ENCODE measurements around the gene GABRG2.
"Not testable (repeated sequence)": the region's sequence is repeated elsewhere in the genome, so short reads cannot be mapped to it uniquely, and the experiment has no call there.

Gene GABRG2

DNA sequence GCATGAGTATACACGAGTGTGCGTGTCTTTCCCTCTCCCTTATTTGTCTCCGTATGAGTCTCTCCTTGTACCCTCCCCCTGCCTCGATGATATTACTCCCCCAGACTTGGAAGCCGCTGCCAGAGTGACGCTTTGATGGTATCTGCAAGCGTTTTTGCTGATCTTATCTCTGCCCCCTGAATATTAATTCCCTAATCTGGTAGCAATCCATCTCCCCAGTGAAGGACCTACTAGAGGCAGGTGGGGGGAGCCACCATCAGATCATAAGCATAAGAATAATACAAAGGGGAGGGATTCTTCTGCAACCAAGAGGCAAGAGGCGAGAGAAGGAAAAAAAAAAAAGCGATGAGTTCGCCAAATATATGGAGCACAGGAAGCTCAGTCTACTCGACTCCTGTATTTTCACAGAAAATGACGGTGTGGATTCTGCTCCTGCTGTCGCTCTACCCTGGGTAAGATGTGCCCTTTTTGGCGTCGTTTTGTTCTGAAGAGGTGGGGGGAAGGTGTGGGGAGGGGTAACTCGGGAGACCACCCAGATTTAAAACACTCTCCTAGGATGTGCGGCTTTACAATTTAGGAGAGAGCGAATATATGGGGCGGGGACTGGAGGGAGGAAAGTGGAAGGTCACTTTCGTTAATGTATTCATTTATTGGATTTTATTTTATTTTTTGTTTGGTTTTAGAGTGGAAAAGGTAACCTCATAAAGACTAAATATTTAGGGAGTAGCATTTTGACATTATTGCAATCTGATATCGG lies at the start of gene GABRG2:
TSS of gene GABRG2 (plus strand) at position 119 of the 757 bp plus-strand sequence. CDS start at position 346, 227 bp downstream.
- DNase-seq: no peak

GRCh38 chr5:162025312-162025711 lies 42.3 kb upstream of the GABRG2 start:
- no peak for DNase-seq

- DNase-seq: no peak
These were observed 40.8 kb upstream of the GABRG2 start for GRCh38 chr5:162026803-162027202.

DNA sequence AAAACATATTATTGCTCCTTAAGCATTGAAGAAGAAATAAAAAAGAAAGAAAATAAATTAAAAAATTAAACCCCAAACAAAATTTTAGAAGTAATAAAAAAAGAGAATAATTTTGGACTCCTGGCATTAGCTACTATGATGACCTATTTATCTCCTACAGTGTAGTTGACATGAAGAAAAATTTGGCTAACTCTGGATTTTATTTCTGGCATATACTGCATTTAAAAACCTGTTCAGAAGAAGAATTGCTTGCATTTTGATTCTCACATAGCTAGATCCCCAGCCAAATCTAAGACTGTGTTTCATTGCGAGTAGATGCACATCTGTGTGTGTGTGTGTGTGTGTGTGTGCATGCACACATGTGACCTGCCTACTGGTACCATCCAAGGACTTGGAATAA lies 30.1 kb upstream of the GABRG2 start:
- DNase-seq: no peak

DNA sequence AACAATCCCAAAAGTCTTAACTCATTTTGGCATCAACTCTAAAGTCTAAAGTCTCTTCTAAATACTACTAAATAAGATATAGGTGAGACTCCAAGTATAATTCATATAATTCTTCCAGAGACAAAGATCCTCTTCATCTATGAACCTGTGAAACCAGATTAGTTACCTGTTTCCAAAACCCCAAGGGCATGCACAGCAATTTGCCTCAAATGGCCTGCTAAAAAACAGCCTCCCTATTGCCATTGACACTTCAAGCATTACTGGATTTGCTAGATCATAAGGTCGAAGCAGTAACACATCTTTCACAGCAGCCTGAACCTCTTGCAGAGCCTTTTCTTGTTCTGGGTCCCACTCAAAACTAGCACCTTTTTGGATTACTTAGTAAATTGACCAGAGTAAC lies 20.3 kb upstream of the GABRG2 start:
- DNase-seq: no peak

DNA sequence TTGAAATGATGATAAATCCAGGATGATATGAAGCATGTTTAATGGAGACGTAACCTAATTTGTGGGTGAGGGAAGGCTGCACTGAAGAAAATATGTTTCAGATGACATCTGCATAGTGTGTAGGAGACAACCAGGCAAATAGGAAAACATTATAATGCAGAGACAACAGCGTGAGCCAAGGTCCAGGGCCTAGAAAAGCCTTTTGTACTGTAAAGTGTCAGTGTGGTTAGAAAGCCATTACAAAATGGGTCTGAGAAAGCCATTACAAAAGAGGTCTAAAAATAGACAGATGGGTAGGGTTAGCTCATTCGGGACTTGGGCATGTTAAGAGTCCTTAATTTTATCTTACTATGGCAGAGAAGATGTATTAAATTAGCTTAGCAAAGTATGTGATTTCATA lies 14.9 kb upstream of the GABRG2 start:
- DNase-seq: no peak

DNA sequence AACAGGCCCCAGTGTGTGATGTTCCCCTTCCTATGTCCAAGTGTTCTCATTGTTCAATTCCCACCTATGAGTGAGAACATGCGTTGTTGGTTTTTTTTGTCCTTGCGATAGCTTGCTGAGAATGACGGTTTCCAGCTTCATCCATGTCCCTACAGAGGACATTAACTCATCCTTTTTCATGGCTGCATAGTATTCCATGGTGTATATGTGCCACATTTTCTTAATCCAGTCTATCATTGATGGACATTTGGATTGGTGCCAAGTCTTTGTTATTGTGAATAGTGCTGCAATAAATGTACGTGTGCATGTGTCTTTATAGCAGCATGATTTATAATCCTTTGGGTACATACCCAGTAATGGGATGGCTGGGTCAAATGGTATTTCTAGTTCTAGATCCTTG lies 12.5 kb upstream of the GABRG2 start:
- not testable (repeated sequence) for DNase-seq

GRCh38 chr5:162067162-162067561 lies 411 bp upstream of the GABRG2 start:
- no peak for DNase-seq

DNA sequence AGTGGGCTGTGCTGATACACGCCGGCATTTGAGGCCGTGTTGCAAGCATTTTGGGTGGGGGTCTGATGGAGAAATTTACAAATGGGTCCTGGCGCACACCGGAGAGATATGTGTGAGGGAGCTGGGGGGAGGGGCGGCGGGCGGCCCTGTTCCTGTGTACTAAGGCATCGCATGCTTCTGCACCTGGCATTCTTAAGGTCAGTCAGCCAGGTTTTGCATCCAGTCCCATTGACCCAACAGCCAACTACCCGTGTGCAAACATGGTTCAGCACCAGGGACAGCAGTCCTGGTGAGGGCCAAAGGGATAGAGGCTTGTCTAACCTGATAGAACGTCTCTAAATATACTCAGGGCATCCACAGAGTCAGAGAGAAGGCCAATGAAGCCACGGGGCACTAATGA lies 839 bp downstream of the GABRG2 start:
- DNase-seq: no peak

DNA sequence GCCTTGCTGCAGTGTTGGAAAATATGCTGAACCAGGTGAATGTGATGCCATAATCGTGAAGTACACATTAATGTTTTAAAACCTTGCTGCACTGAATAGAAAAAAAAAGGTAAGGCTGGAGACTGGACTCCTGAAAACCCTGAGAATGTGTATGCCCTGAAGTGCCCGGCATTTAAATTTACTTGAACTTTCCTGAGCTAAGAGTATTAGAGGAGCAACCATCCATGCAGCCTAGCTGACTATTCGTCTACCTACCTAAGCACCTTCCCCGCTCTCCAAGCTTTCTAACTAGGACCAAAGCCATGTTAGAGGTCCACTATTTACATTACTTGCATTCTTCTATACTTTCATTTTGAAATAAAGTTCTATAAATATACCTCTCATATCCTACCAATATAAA lies 1.4 kb downstream of the GABRG2 start:
- DNase-seq: no peak

DNA sequence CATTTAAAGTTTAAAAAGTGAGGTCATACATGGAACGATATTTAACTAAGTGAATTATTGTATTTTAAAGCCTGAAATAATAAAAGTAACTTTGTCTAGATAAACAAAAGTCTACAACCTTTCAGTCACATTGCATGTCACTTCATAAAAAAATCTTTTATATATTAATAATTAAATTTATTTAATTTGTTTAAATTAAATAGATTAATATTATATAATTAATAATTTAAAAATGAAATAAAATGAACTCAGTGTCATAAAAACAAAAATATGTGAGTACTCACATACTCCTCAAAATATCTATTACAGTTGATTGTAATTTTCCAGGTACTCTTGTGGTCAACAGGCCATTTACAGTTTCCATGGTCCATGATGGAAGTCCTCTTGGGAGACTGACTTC lies 11.2 kb downstream of the GABRG2 start:
- no peak for DNase-seq

DNA sequence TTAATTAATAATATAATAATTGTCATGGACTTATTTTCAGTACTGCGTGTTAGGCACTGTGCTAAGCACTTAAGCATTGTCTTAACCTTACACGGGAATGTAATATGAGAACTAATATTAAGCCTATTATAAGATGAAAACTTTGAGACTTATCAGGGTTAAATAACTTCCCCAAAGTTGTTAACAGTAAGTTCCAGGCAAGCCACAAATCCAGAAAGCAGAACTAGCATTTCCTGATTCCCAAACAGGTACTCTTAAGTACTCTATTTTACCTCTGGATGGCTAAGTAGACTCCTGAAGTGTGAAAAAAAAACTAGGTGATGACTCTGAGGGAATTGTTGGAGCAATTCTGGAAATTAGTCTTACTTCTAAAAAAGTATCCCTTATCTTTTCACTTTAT lies 23.8 kb downstream of the GABRG2 start:
- no peak for DNase-seq

- DNase-seq: no peak
These were observed 28.9 kb downstream of the GABRG2 start for GRCh38 chr5:162096448-162096847.

DNA sequence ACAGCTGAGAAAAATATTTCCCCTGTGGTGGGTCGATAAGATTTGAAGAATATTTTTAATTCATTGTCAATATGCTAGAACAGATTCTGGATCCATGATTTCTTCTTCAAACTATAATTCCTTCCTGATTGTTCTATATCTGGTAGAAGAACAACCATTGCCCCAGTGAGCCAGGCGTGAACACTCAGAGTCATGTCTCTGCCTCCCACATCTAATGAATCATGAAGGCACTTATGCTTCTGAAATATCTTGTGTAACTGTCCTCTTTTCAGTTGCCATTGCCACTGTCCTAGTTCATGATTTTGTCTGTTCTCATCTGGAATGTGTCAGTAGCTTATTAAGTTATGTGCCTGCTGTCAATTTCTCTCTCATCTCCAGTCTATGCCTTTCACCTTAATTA lies 40.0 kb downstream of the GABRG2 start:
- DNase-seq: no peak

DNA sequence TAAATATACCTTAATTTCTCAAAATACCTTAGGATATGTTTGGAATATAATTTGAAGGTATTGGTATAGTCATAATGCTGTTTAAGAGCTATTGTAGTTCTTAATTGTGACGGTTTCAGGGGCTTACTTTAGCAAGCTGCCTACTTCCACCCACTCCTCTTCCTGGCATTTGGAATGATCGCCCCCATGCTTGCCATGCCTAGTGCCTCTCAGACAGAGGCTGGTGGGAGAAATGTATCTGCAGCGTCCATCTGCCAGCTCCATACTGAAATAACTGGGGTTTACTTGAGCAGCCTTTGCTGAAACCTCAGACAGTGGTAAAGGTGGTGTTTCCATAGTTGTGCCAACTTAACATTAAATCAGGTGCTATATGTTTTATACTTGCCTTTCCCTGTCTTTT lies 52.2 kb downstream of the GABRG2 start:
- no peak for DNase-seq

DNA sequence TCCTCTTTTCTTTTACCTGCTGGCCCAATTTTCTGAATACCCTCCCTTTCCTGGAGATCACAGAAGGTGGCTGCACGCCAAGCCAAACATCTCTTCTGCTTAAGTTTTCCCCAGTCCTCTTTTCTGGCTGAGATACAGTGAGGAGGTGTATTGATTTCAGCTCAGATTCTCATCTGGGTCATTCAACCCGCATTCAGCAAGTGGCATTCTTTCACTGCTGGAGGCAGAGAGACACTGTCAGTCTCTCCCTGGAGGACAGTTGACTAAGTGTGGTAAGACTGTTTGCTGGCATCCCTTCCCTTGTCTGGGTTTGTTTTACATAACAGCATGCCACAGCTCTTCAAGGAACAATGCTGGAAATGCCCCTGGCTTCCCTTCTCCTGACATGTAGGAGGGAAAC lies 60.5 kb downstream of the GABRG2 start:
- no peak for DNase-seq

DNA sequence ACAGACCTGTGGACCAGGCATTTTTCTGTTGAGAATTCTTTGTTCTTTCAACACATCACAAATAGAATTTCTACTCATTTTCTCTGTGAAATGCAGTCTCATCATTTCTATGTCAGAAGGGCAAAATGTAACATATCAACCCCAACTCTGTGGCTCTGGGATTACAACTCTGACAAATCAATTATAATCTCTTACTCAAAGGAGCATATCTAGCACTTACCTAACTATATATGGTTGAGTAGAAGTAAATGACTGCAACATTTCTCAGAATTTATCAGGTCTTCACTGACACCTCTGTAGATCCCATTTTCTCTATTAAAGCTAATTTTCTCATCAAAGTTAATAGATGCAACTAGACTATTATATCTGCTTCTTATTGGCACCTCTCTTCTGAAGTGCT lies 64.8 kb downstream of the GABRG2 start:
- DNase-seq: no peak

GRCh38 chr5:162139190-162139589 lies 71.6 kb downstream of the GABRG2 start:
- no peak for DNase-seq

- DNase-seq: no peak
These were observed 86.7 kb downstream of the GABRG2 start for GRCh38 chr5:162154242-162154641.

DNA sequence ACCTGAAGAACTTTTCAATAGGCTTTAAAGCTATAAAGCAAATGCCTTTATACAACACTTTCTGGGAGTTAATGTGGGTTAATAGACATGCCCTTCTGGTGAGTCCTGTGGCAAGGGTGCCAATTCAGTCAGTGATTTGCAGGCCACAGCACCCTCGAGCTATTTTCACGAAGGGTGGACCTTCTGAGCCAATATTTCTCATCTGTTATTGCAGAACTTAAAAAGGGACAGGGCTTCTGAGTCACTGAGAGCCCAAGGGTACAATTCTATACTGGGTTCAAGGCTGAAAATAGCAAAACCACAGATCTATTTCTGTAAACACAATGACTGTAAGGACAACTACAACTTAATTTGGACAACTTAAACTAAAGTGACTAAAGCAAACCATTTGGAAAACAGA lies 92.8 kb downstream of the GABRG2 start:
- DNase-seq: no peak

DNA sequence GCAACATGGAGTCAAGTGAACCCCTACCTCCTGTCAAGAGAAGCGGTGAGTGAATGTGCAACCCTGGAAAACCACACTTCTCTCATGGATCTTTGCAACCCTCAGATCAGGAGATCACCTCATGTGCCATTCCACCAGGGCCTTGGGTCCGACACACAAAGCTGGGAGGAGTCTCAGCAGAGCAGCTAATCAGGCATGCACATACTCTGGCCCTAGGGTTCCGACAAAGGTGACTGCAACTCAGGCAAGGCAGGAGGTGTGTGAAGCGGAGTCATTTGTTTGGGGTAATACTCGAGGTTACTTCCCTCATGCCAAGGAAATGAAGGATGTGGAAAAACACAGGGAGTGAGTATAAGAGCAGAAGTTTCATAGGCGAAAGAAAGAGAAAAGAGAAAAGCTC lies 96.1 kb downstream of the GABRG2 start:
- no peak for DNase-seq

DNA sequence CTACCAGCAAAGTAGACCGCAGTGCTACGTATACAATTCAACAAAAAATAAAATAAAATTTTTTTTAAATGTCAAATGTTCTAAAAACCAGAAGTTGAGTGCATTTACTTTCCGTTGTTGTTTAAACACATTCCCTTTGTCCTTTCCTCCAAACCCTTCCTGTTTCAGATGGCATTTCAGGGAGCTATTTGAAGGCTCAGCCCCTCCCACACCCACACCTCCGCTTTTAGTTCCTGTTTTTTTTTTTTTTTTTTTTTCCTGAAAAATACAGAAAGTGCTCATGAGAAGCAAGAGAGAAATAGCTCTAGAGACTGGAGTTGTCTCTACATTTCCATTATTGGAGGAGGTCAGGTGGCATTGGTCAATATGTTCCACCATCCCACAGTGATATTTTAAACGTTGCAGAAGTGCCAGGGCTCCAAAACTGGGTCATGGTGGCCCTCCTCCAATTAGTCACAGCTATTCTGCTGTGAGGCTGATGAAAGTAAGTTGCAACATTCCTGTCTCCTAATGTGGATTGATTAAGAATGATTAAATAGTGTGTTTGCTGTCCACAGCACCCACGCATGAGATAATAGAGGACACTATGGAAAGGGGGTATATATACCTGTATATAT lies 106.9 kb downstream of the GABRG2 start:
- no peak for DNase-seq

DNA sequence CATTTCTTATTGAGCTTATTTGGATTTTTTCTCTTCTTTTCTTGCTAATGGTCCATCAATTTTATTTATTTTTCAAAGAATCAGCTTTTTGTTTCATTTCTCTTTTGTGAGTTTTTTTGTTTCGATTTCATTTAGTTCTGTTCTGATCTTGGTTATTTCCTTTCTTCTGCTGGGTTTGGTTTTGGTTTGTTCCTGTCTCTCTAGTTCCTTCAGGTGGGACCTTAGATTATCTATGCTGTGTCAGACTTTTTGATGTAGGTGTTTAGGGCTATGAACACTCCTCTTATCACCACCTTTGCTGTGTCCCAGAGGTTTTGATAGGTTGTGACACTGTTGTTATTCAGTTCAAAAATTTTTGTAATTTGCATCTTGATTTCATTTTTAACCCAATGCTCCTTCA lies 119.8 kb downstream of the GABRG2 start:
- no peak for DNase-seq

- no peak for DNase-seq
These were observed 122.1 kb downstream of the GABRG2 start for GRCh38 chr5:162189719-162190118.

DNA sequence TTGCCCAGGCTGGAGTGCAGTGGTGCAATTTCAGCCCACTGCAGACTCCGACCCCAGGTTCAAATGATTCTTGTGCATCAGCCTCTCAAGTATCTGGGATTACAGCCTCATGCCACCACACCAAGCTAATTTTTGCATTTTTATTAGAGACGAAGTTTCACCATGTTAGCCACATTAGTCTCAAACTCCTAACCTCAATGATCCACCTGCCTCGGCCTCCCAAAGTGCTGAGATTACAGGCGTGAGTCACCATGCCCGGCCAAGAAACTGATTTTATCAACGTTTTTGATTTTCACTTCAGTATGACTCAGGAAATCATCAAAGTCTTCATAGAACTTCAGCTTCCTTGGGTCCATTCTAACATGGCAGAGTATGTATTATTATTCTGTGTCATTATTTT lies 125.4 kb downstream of the GABRG2 start:
- no peak for DNase-seq
